H1 (cell line): ENCODE results near the gene AGBL1. TPM values are rescaled to one million over a fixed set of nuclear protein-coding genes. Genes with fewer than 3 reads are reported as not detected.

Experiments
- CTCF ChIA-PET: fragments of 300-600 bp; sonication (Branson Sonifier 250); formaldehyde crosslinking; loops from one replicate; lab custom pipeline; 2021; ENCODE audit not compliant: partially characterized antibody; lab: Charles Lee
- POLR2A ChIA-PET: fragments of 300-600 bp; sonication (Branson Sonifier 250); formaldehyde crosslinking; loops from one replicate; lab custom pipeline; 2021; ENCODE audit warnings: inconsistent platforms; ENCODE audit not compliant: partially characterized antibody; lab: Charles Lee
- DNase-seq, 2 experiments: peaks; one replicate each; pipeline versions ENCODE4 v3.0.0 to v3.0.0-alpha.2; 2010 to 2022; ENCODE audit warnings: low spot score in 2 of 2, low read depth in 1 of 2, mixed read lengths in 1 of 2
- FAIRE-seq: peaks from 2 replicates; lab custom pipeline; 2011; peaks lifted over from hg19 to GRCh38; lab: Jason Lieb, UNC
- H2AFZ ChIP-seq: 2 replicates; pipeline ENCODE4 v1.8.1; 2012; ENCODE audit warnings: low read length, inconsistent platforms
- H2AK5ac ChIP-seq: 2 replicates; pipeline ENCODE4 v1.6.1; 2013; ENCODE audit warnings: low read depth, low read length
- H2BK120ac ChIP-seq: replicated peaks from 2 replicates; pipeline ENCODE3; 2013; ENCODE audit warnings: low read depth, low read length, inconsistent platforms
- H2BK12ac ChIP-seq: 2 replicates; pipeline ENCODE4 v1.6.1; 2013; ENCODE audit warnings: low read depth, low read length
- H2BK15ac ChIP-seq: 2 replicates; pipeline ENCODE4 v1.6.1; 2013; ENCODE audit warnings: low read length
- H2BK20ac ChIP-seq: 2 replicates; pipeline ENCODE4 v1.6.1; 2013; ENCODE audit warnings: low read length
- H2BK5ac ChIP-seq: 2 replicates; pipeline ENCODE4 v1.6.1; 2013; ENCODE audit warnings: low read depth, low read length
- H3K14ac ChIP-seq: 2 replicates; pipeline ENCODE4 v1.6.1; 2013; ENCODE audit warnings: inconsistent platforms; ENCODE audit not compliant: insufficient read length
- H3K18ac ChIP-seq: 2 replicates; pipeline ENCODE4 v1.6.1; 2013; ENCODE audit warnings: low read length; ENCODE audit errors: extremely low read depth
- H3K23ac ChIP-seq: 2 replicates; pipeline ENCODE4 v1.6.1; 2013; ENCODE audit warnings: inconsistent platforms; ENCODE audit not compliant: insufficient read length
- H3K23me2 ChIP-seq: 2 replicates; pipeline ENCODE4 v1.6.1; 2013; ENCODE audit warnings: low read depth, low read length
- H3K27ac ChIP-seq: 2 replicates; pipeline ENCODE4 v1.6.1; 2011; ENCODE audit warnings: low read depth, low read length, inconsistent platforms
- H3K27me3 ChIP-seq, 4 experiments: replicated peaks in 1 of 4; 1 replicate in 1 of 4; 2 replicates in 3 of 4; pipeline versions ENCODE4 v1.6.1 to v1.8.1; 2011 to 2013; ENCODE audit warnings: low read length in 3 of 4, mild to moderate bottlenecking in 3 of 4, inconsistent platforms in 2 of 4, mixed read lengths in 2 of 4, moderate library complexity in 1 of 4; ENCODE audit not compliant: control insufficient read depth in 3 of 4, insufficient read depth in 3 of 4; ENCODE audit errors: extremely low read depth in 1 of 4
- H3K36me3 ChIP-seq, 4 experiments: 2 replicates each; pipeline versions ENCODE4 v1.6.1 to v1.8.1; 2011 to 2013; ENCODE audit warnings: mild to moderate bottlenecking in 4 of 4, low read length in 3 of 4, moderate library complexity in 2 of 4, control low read depth in 1 of 4, inconsistent platforms in 1 of 4; ENCODE audit not compliant: insufficient read depth in 4 of 4, control insufficient read depth in 2 of 4
- H3K4ac ChIP-seq: replicated peaks from 2 replicates; pipeline ENCODE3; 2013; ENCODE audit warnings: low read length, low read depth, mixed read lengths, inconsistent platforms; ENCODE audit not compliant: insufficient read length
- H3K4me1 ChIP-seq, 4 experiments: replicated peaks in 1 of 4; 1 replicate in 1 of 4; 2 replicates in 3 of 4; pipeline versions ENCODE4 v1.6.1 to v1.8.1; 2011 to 2013; ENCODE audit warnings: low read length in 3 of 4, inconsistent platforms in 2 of 4, mixed read lengths in 1 of 4; ENCODE audit not compliant: insufficient read depth in 4 of 4, control insufficient read depth in 3 of 4
- H3K4me2 ChIP-seq, 2 experiments: 2 replicates each; pipeline versions ENCODE4 v1.6.1 to v1.8.1; 2011 to 2013; ENCODE audit warnings: low read depth in 2 of 2, low read length in 2 of 2, control low read depth in 1 of 2, inconsistent platforms in 1 of 2, mild to moderate bottlenecking in 1 of 2; ENCODE audit not compliant: insufficient read depth in 1 of 2
- H3K4me3 ChIP-seq, 4 experiments: fragments of 200-600, 300-600 bp in 1 of 4; sonication (generic), shearing (Covaris generic), sonication (Bioruptor Twin) in 1 of 4; 2 replicates each; pipeline versions ENCODE4 v1.5.1 to v1.8.1; 2011 to 2016; ENCODE audit warnings: low read length in 4 of 4, low read depth in 3 of 4, control low read depth in 2 of 4, inconsistent platforms in 2 of 4, mild to moderate bottlenecking in 2 of 4, mixed read lengths in 1 of 4, moderate library complexity in 1 of 4; ENCODE audit not compliant: insufficient read depth in 2 of 4; ENCODE audit errors: extremely low read depth in 1 of 4
- H3K56ac ChIP-seq: replicated peaks from 2 replicates; pipeline ENCODE3; 2013; ENCODE audit warnings: low read depth, mild to moderate bottlenecking, mixed read lengths, low read length, inconsistent platforms; ENCODE audit not compliant: insufficient read length
- H3K79me1 ChIP-seq: 2 replicates; pipeline ENCODE4 v1.6.1; 2013; ENCODE audit warnings: low read depth, low read length, control low read depth
- H3K79me2 ChIP-seq, 2 experiments: 2 replicates each; pipeline versions ENCODE4 v1.6.1 to v1.8.1; 2012 to 2013; ENCODE audit warnings: low read length in 2 of 2, mild to moderate bottlenecking in 2 of 2, inconsistent platforms in 1 of 2; ENCODE audit not compliant: insufficient read depth in 2 of 2, control insufficient read depth in 1 of 2
- H3K9ac ChIP-seq, 4 experiments: replicated peaks in 1 of 4; 1 replicate in 1 of 4; 2 replicates in 3 of 4; pipeline versions ENCODE4 v1.6.1 to v1.8.1; 2011 to 2013; ENCODE audit warnings: low read depth in 3 of 4, low read length in 3 of 4, control low read depth in 2 of 4, mild to moderate bottlenecking in 2 of 4, moderate library complexity in 2 of 4, inconsistent platforms in 1 of 4; ENCODE audit errors: extremely low read depth in 1 of 4
- H3K9me3 ChIP-seq, 2 experiments: 2 replicates each; pipeline versions ENCODE4 v1.6.1 to v1.8.1; 2012 to 2013; ENCODE audit warnings: mild to moderate bottlenecking in 2 of 2, moderate library complexity in 2 of 2, control low read depth in 1 of 2, inconsistent platforms in 1 of 2, low read depth in 1 of 2, low read length in 1 of 2, mixed read lengths in 1 of 2; ENCODE audit not compliant: insufficient read depth in 2 of 2
- H4K20me1 ChIP-seq, 2 experiments: replicated peaks in 1 of 2; 2 replicates each; pipeline versions ENCODE3 to v1.8.1; 2011 to 2013; ENCODE audit warnings: inconsistent platforms in 2 of 2, low read length in 2 of 2, mild to moderate bottlenecking in 1 of 2; ENCODE audit not compliant: insufficient read depth in 2 of 2, control insufficient read depth in 1 of 2
- H4K5ac ChIP-seq: 2 replicates; pipeline ENCODE4 v1.6.1; 2013; ENCODE audit warnings: low read length, low read depth, mixed read lengths, inconsistent platforms; ENCODE audit not compliant: insufficient read length
- H4K8ac ChIP-seq: 2 replicates; pipeline ENCODE4 v1.8.0; 2013; ENCODE audit warnings: mild to moderate bottlenecking, moderate library complexity, low read length, inconsistent platforms; ENCODE audit not compliant: insufficient read depth; ENCODE audit errors: extremely low read depth
- H4K91ac ChIP-seq: replicated peaks from 2 replicates; pipeline ENCODE3; 2013; ENCODE audit warnings: low read length, mixed read lengths, inconsistent platforms; ENCODE audit not compliant: insufficient read length
- ATF2 ChIP-seq: IDR thresholded peaks from 2 replicates; pipeline ENCODE4 v1.6.1; 2012; ENCODE audit warnings: low read length, inconsistent platforms
- EGR1 ChIP-seq: IDR thresholded peaks from 2 replicates; pipeline ENCODE4 v1.6.1; 2011; ENCODE audit warnings: low read depth, low read length, borderline replicate concordance
- RNF2 ChIP-seq: fragments of 200-900, 300-1000 bp; sonication (generic); IDR thresholded peaks from 2 replicates; pipeline ENCODE4 v1.7.1; 2016; ENCODE audit warnings: borderline replicate concordance, low read depth, mild to moderate bottlenecking, antibody characterized with exemption, low read length; ENCODE audit not compliant: poor library complexity, severe bottlenecking; ENCODE audit errors: missing control alignments
- SIRT6 ChIP-seq: IDR thresholded peaks from one replicate; pipeline ENCODE4 v1.7.1; 2012; ENCODE audit warnings: low read length, inconsistent platforms
- SUZ12 ChIP-seq: fragments of 200-600 bp; sonication (generic); IDR thresholded peaks from 2 replicates; pipeline ENCODE4 v1.6.1; 2012; ENCODE audit warnings: mild to moderate bottlenecking, inconsistent platforms, low read length, moderate library complexity, mixed read lengths
- USF2 ChIP-seq: IDR thresholded peaks from 2 replicates; pipeline ENCODE4 v1.6.1; 2011; ENCODE audit warnings: low read length, improper control_type of control experiment
- WGBS, 2 experiments: shearing (Covaris generic) in 1 of 2; methylation state at CpG; one replicate each; pipeline versions ENCODE4 v1.1.6 to v1.1.7; 2013 to 2015; ENCODE audit warnings: low lambda C conversion rate in 2 of 2, mixed read lengths in 2 of 2, inconsistent platforms in 1 of 2, low coverage in 1 of 2, missing lambda C conversion rate in 1 of 2; ENCODE audit not compliant: insufficient replicate concordance in 2 of 2, insufficient coverage in 1 of 2, insufficient read length in 1 of 2; ENCODE audit errors: extremely low coverage in 1 of 2, missing lambda C conversion rate in 1 of 2; 5-methylcytosine and 5-hydroxymethylcytosine counted together
- polyA plus RNA-seq, 7 experiments: library from polyadenylated mRNA; depleted of rRNA in 3 of 7; stranded (reverse) in 5 of 7; unstranded in 2 of 7; fragments of >200 nt in 5 of 7; fragments of 200-250 nt in 2 of 7; gene quantifications; 1 replicate in 5 of 7; 2 replicates in 1 of 7; 4 replicates in 1 of 7; pipeline versions ENCODE4 v1.2.1 to v1.2.3, GENCODE V29; 2011 to 2013; ENCODE audit warnings: missing spikeins in 2 of 7, mixed read lengths in 2 of 7
- total RNA-seq: library from RNA; stranded (reverse); fragmentation: NEBNext Ultra II Directional; extraction: Animal tissue kit (Norgen Biotek cat#: 25700); gene quantifications from 2 replicates; pipeline ENCODE4 v1.2.1, GENCODE V29; 2021

Gene AGBL1
- total and polyA plus RNA-seq, 2 of the 8 experiments (the other 6 are each of a cell fraction or from before 2014, with no cell fraction given): not detected

- Histone ChIP-seq H3K9ac (no peak overlapping the region), H2BK15ac (no peak overlapping the region), H3K4me2 (no peak overlapping the region), H3K18ac (no peak overlapping the region), H3K4ac (no peak overlapping the region), H3K4me1 (peaks cover 0 to 4% (median 0%) of the 10 kb centered on the region in 4 experiments; a peak in 1 of 7 replicates), H3K14ac (no peak overlapping the region), H3K56ac (no peak overlapping the region), H2BK12ac (no peak overlapping the region), H4K20me1 (no peaks in the 10 kb centered on the region), H3K79me2 (no peaks in the 10 kb centered on the region), H4K91ac (no peak overlapping the region), H3K36me3 (no peaks in the 10 kb centered on the region), H2BK5ac (no peak overlapping the region), H2BK120ac (no peak overlapping the region), H3K23ac (no peak overlapping the region), H3K4me3 (no peak overlapping the region), H2AK5ac (no peak overlapping the region), H3K9me3 (no peaks in the 10 kb centered on the region), H3K23me2 (no peaks in the 10 kb centered on the region), H3K27ac (no peak overlapping the region), H4K8ac (no peak overlapping the region), H2BK20ac (no peak overlapping the region), H3K79me1 (no peaks in the 10 kb centered on the region), H4K5ac (no peak overlapping the region), H3K27me3 (no peaks in the 10 kb centered on the region), H2AFZ (no peak overlapping the region)
- 88% methylated on average over 2 of the region's 2 CpGs; no CpG with 5 or more reads in 1 of the 2 experiments for WGBS, 2 experiments
- ChIA-PET CTCF (interaction anchor here (0.7 to 1.4 kb wide), 4 partner anchors 41 to 592 kb away, joined by 3 to 4 read pairs (median 4); no protein-coding TSS in a partner anchor), POLR2A (no interaction called here)
- TF ChIP-seq USF2 (no peak), ATF2 (no peak), EGR1 (no peak), SUZ12 (no peak), SIRT6 (no peak), RNF2 (no peak)
- FAIRE-seq: no peak
- no peak for DNase-seq
Observed at GRCh38 chr15:86163816-86164215, 84.1 kb downstream of the AGBL1 start.
